ENCODE data around the gene CXCR6.

CXCR6 gene

GRCh38 chr3:45972534-45973402 is 29.5 kb downstream of the CXCR6 start:
- no peak for DNase-seq

GRCh38 chr3:45974686-45975085 is 31.4 kb downstream of the CXCR6 start:
- no peak for DNase-seq

- no peak for DNase-seq
Observed at GRCh38 chr3:45975686-45976085, 32.4 kb downstream of the CXCR6 start.

DNA sequence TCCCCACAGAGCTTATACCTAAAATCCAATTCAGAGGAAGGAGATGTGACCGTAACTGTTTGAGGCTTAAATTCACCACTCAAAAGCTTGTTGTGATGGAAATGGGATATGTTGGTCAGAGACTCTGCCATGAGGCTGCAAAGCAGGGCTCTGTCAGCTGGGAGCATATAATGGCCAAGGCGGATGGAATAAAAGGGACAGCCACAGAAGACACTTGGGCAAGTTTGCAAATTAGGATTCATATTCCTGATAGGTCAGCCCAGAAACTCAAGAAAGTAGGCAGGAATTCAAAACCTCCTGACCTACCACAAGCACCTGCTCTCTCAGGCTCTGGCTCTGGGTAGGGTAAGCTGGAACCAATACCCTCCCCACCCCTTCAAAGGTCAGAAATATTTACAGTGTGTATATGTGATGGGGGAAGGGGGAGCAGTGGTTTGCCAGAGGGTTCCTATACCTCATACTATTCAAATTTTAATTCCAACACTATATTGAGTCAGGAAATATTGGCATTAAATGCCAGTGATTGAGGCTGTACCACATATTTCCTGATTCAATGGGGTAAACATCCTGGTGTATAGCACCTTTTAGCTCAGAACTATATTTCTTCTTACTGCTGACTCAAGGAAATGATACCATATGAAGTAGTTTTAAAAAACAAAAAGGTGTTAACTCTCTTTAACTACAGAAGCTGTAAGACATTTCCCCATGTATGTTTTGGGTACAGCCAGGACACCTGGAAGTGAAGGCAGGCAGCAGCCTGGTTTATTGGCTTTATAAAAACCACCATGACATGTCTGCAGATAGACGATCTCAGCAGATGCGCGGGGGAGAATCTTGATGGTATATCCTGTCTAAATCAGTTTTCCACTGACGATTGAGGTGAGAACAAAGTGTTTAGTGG is 33.2 kb downstream of the CXCR6 start:
- no peak for DNase-seq

- peak; percentile 86 for DNase-seq
Observed at GRCh38 chr3:45978006-45978761, 34.9 kb downstream of the CXCR6 start.

GRCh38 chr3:45979378-45979777 is 36.1 kb downstream of the CXCR6 start:
- DNase-seq: no peak

DNA sequence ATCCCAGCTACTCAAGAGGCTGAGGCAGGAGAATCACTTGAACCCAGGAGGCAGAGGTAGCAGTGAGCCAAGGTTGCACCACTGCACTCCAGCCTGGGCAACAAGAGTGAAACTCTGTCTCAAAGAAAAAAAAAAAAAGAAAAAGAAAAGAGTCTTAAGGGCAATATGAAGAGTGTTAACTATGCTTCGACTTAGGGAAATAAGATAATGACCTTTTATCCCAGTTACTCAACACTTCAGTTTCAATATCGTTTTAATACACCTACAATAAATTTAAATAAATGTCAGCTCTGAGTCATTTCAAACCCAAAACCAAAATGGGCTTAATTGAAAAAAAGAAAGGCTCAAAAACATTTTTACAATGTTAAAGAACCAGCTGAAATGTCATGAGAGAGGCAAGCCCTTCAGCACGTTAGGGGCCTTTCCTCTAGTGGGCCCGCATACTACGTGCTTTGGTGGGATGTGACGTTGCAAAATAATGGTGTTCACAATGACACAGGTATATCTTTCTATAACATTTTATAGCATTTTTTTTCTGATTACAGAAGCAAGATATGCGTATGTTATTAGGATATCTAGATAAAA is 37.1 kb downstream of the CXCR6 start:
- no peak for DNase-seq

GRCh38 chr3:45980819-45981218 is 37.6 kb downstream of the CXCR6 start:
- DNase-seq: no peak

DNA sequence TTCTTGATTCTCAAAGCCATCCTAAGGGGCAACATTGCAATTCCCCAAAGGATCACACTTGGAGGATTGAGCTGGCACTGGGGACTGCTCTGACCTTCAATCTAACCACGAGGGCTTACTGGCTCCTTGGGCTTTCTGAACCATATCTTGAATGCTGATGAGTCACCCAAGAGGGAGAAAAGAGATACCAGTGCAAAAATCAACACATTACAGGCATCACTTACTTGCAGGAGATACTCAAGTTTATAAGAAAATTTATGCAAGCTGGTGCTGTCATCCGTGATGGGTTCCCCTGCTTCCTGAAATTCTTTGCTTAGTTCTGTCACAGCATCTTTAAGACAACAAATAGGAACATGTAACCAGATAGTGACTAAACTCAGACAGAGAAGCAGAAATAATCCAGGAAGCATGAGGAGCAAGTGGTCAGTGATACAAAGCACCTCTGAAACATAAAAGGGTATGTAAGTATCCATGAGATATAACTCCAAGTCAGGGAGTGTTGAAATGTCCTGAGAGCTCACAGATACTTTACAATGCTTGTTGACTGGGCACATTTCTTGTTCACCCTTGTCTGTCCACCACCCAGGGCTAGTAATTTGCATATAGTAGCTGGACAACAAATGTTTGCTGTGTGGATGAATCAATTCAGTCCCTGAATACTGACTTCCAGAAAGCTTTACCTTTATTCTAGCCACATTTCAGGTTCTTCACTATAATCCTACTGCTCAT is 38.2 kb downstream of the CXCR6 start:
- no peak for DNase-seq

GRCh38 chr3:45983770-45984169 is 40.5 kb downstream of the CXCR6 start:
- DNase-seq: no peak

DNA sequence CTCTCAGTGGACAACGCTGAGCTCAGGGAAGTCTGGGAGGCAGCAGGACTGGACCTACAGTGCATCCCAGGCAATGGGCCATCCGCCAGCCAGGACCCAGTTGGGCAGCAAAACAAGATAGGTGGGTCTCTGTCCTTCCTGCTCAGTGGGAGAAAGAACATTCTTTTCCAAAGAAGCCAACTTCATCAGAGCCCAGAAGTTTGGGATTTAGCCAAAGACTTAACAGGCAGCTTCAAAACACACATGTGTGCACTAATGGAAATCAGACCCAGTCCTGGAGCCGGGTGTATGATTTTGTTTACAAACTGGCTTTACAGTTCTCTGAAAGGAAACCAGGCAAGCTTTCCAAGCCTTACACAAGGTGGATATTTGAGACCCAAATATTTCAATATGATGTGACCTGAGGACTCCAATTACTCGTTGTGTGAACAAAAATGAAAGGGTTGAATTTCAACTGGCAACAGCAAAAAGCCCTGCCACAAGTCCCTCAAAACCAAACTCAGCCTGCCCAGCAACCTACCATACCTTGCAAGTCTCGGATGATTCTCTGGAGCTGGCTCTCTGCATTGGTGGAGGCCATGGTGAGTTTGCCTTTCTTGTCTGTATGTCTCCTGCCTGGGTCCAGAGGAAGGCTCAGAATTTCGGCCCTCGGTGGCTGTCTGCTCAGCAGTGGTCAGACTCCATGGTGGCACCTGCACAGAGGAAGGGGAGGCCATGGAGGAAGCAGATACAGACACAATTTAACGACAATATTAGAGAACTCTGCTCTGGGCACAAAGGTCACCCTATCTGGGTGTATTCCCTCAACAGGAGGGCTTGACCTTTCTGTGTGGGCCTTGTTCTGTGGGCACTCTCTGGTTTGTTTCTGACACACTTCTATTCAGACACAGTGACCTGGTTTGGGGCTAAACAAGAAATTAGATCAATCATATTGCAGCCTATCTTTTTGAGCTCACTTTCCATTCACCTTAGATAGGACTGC is 41.4 kb downstream of the CXCR6 start:
- DNase-seq: peak; percentile 61

DNA sequence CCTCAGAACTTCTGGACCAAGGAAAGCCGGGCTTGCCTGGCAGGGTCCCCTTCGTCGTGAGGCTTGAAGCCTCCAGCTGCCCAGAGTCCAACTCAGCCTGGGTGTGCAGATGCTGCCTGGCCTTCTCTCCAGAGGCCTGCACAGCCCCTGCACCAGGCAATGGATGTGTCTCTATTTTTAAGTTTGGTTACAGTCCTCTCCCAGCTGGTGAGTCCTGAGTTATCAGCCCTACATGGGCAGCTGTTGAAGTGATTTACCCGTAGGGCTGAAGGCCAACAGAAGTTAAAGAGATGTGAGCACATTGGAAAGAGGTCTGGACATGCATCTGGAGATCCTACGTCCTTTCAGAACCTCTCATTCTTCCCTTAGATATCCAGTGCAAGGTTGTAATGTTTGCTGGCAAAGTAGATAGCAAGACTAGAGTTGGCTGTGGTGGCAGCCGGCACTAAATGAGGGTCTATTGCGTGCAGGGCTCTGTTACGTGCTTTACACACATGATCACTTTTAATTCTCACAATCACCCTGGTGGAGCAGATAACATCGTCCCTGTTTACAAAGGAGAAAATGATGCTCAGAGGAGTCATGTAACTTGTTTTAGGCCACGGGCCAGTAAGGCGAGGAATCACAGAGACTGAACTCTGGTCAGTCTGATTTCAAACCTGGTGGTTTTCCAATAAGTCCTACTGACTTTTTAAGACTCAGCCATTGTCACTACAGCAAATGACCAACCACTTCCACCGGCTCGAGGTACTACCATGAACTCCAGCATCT is 42.5 kb downstream of the CXCR6 start:
- no peak for DNase-seq

DNA sequence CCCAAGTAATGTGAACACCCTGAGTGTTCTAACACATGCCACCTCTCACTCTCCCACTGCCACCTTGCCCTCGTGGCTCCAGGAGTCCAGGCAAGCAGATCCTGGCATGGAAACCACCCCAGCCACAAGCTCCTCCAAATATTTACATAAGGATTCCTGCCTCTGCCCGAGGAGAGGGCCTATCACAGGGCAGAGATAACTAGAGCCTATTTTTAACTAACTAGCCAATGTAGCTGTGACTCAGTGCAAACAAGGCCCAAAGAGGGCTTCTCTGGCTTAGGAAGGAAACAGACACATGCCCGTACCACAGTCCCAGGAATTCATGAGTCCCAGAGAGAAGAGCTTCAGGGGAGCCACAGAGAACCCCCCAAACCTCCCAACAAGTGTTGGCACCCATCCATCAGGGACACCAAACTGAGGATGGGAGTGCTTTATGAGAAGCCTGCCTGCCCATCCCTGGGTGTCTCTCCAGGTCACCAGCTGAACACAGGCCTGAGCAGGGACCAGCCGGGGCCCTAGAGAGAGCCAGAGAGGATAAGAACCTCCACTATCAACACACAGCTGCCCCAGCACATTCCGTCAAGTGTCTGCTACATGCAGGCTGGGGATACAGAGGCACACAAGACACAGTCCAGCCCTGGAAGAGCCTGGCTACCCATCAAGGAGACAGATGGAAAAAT is 43.2 kb downstream of the CXCR6 start:
- peak; percentile 89 for DNase-seq

DNA sequence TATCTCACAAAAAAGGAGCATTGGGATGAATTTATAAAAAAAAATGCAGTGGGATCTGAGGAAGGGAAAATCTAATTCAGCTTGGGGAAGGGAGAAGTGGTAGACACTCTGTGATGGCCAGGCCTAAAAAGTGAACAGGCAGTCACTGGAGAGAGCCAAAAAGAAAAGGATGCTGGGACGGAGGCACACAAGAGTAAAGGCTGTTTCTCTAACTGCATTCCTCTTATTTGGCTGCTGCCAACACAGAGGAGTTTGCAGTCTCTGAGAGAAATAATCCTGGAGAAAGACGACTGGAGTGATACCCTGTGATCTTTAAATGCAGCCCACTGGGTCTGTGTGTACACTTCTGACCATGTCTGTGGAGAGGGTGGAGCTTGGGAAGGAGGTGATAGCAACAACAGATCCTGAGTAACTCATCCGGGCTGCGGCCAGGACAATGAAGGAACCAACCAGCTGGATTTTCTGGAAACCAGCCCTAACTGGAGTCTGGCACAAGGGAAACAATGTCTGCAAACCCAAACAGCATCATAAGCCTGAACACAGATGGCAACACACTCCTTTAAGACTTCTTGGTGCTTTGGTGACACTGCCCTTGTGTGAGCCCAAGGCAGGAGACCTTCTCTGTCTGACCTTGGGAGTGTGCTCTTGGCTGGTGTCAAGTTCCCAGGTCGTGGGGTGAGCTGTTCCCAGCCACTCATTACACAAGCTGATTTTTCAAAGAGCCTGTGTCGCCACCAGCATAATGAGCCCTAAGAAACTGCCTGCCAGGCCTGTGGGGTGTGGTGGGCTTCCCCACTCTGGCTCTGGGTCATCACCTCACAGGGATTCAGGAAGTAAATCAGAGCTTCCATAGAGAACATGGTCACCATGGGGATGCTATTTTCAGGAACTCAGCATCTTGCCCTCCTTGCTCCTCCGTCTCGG is 44.4 kb downstream of the CXCR6 start:
- peak; percentile 67 for DNase-seq

DNA sequence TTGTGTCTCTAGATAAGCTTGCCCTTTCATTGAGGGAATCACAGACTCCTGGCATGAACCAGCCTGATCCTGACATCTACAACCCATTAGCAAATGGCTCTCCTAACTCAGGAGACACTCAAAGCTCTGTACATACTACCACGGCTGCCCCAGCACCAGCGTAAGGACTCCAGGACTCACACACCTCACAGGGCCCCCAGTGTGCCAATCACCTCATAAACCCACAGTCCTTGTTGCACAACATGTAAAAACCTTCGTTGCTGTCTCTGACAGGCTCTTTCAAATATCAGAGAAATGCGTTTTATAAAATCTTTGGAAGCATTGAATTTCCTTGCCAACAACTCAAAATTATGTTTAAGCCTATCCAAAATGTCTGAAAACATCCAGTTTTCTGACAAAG is 45.1 kb downstream of the CXCR6 start:
- DNase-seq: peak; percentile 48

- DNase-seq: no peak
Observed at GRCh38 chr3:45988804-45989203, 45.5 kb downstream of the CXCR6 start.

GRCh38 chr3:45990181-45990580 is 46.9 kb downstream of the CXCR6 start:
- DNase-seq: no peak

- DNase-seq: no peak
Observed at GRCh38 chr3:45991341-45991740, 48.1 kb downstream of the CXCR6 start.
